Activated CD8-positive, alpha-beta memory T cell treated with anti-CD3 and anti-CD28 coated beads for 1 hour (primary cell): ENCODE data around the gene SEZ6L.

ENCODE experiments used
- DNase-seq, 2 donors: peaks; one replicate each; pipeline ENCODE4 v3.0.0-alpha.2; 2020; ENCODE audit warnings: low read depth in 1 of 2; ENCODE audit errors: extremely low read depth in 1 of 2

Gene SEZ6L

GRCh38 chr22:26328221-26328620 is 159.0 kb downstream of the SEZ6L start:
- DNase-seq: no peak

- DNase-seq: peak in 1 of 2 donors; percentile 23
Observed at GRCh38 chr22:26330971-26331625, 161.8 kb downstream of the SEZ6L start.

- no peak for DNase-seq
Observed at GRCh38 chr22:26333088-26333800, 164.0 kb downstream of the SEZ6L start.

- no peak for DNase-seq
Observed at GRCh38 chr22:26334232-26334631, 165.0 kb downstream of the SEZ6L start.

GRCh38 chr22:26336773-26337172 is 167.5 kb downstream of the SEZ6L start:
- DNase-seq: no peak

GRCh38 chr22:26339755-26340154 is 170.5 kb downstream of the SEZ6L start:
- no peak for DNase-seq

GRCh38 chr22:26342745-26343410 is 173.6 kb downstream of the SEZ6L start:
- DNase-seq: no peak

- DNase-seq: no peak
Observed at GRCh38 chr22:26345496-26345895, 176.2 kb downstream of the SEZ6L start.

- DNase-seq: no peak
Observed at GRCh38 chr22:26348810-26349526, 179.7 kb downstream of the SEZ6L start.

GRCh38 chr22:26354707-26355106 is 185.4 kb downstream of the SEZ6L start:
- DNase-seq: no peak

GRCh38 chr22:26357281-26357680 is 188.0 kb downstream of the SEZ6L start:
- no peak for DNase-seq

GRCh38 chr22:26357813-26358212 is 188.6 kb downstream of the SEZ6L start:
- DNase-seq: no peak

- no peak for DNase-seq
Observed at GRCh38 chr22:26359156-26359555, 189.9 kb downstream of the SEZ6L start.

GRCh38 chr22:26360169-26360885 is 191.1 kb downstream of the SEZ6L start:
- peak; percentile 15 to 43 for DNase-seq

- DNase-seq: no peak
Observed at GRCh38 chr22:26362471-26362870, 193.2 kb downstream of the SEZ6L start.

- DNase-seq: peak in 1 of 2 donors; percentile 4
Observed at GRCh38 chr22:26364066-26365015, 195.1 kb downstream of the SEZ6L start.

GRCh38 chr22:26367402-26368245 is 198.4 kb downstream of the SEZ6L start:
- peak; percentile 12 to 33 for DNase-seq

- no peak for DNase-seq
Observed at GRCh38 chr22:26372890-26373289, 203.6 kb downstream of the SEZ6L start.
